ENCODE data around the gene ATRN. TPM values are rescaled to one million over a fixed set of nuclear protein-coding genes. Genes with fewer than 3 reads are reported as not detected.

The ATRN gene
- polyA plus RNA-seq, 1 donor from 2014 or later, result 27.5 TPM

GRCh38 chr20:3660262-3661059, 189.6 kb downstream of the ATRN start:
- no peaks in the 10 kb centered on the region for H4K20me1 ChIP-seq (ENCODE audit: insufficient read depth)
- H3K9me3 ChIP-seq (ENCODE audit: low read length), result no peaks in the 10 kb centered on the region
- H3K27ac ChIP-seq (ENCODE audit: low read length), result no peak overlapping the region
- H3K36me3 ChIP-seq (ENCODE audit: insufficient read depth, low read length), result no peaks in the 10 kb centered on the region
- no peak overlapping the region for H3K4me2 ChIP-seq (ENCODE audit: low read length)
- TF ChIP-seq TAF1 (IDR thresholded peaks at IDR 0.05; ENCODE audit: low read depth) (no peak), CTCF (IDR thresholded peaks at IDR 0.05; ENCODE audit: poor library complexity, severe bottlenecking) (no peak), POLR2AphosphoS5 (IDR thresholded peaks at IDR 0.05) (no peak), MXI1 (conservative IDR thresholded peaks at IDR 0.05; ENCODE audit: poor library complexity, severe bottlenecking) (no peak)
- H3K9ac ChIP-seq (ENCODE audit: low read length), result no peak overlapping the region
- H2AFZ ChIP-seq (ENCODE audit: low read depth, low read length), result no peak overlapping the region
- H3K4me3 ChIP-seq (ENCODE audit: low read length), result no peak overlapping the region
- H3K27me3 ChIP-seq (ENCODE audit: insufficient read depth, low read depth, low read length), result no peaks in the 10 kb centered on the region
- no peaks in the 10 kb centered on the region for H3F3A ChIP-seq (ENCODE audit: insufficient read depth, low read length, poor library complexity, severe bottlenecking)
- no peaks in the 10 kb centered on the region for H3K9me2 ChIP-seq (ENCODE audit: insufficient read depth, low read length)
- H3K79me2 ChIP-seq (replicated peaks; ENCODE audit: insufficient read depth, low read length), result no peaks in the 10 kb centered on the region

GRCh38 chr20:3661060-3661813, 190.4 kb downstream of the ATRN start:
- H3K4me3 ChIP-seq (ENCODE audit: low read length), result no peak overlapping the region

More at GRCh38 chr20:3661060-3661813, 190.4 kb downstream of the ATRN start:
- H3K4me2 ChIP-seq (ENCODE audit: low read length), result no peak overlapping the region
- H3K27ac ChIP-seq (ENCODE audit: low read length), result no peak overlapping the region
- H3K79me2 ChIP-seq (replicated peaks; ENCODE audit: insufficient read depth, low read length), result no peaks in the 10 kb centered on the region
- H3K9me3 ChIP-seq (ENCODE audit: low read length), result no peaks in the 10 kb centered on the region
- H3K9ac ChIP-seq (ENCODE audit: low read length), result no peak overlapping the region
- no peaks in the 10 kb centered on the region for H3F3A ChIP-seq (ENCODE audit: insufficient read depth, low read length, poor library complexity, severe bottlenecking)
- no peaks in the 10 kb centered on the region for H3K36me3 ChIP-seq (ENCODE audit: insufficient read depth, low read length)
- H3K9me2 ChIP-seq (ENCODE audit: insufficient read depth, low read length), result no peaks in the 10 kb centered on the region
- no peaks in the 10 kb centered on the region for H4K20me1 ChIP-seq (ENCODE audit: insufficient read depth)
- H3K27me3 ChIP-seq (ENCODE audit: insufficient read depth, low read depth, low read length), result no peaks in the 10 kb centered on the region
- H2AFZ ChIP-seq (ENCODE audit: low read depth, low read length), result no peak overlapping the region
- TF ChIP-seq TAF1 (IDR thresholded peaks at IDR 0.05; ENCODE audit: low read depth), result no peak
- no peak for TF ChIP-seq EZH2 (IDR thresholded peaks at IDR 0.05; ENCODE audit: borderline replicate concordance, insufficient read depth, low read length, poor library complexity, severe bottlenecking)
- TF ChIP-seq POLR2AphosphoS5 (IDR thresholded peaks at IDR 0.05), result no peak
- TF ChIP-seq MXI1 (conservative IDR thresholded peaks at IDR 0.05; ENCODE audit: poor library complexity, severe bottlenecking), result no peak
- no peak for TF ChIP-seq RAD21 (conservative IDR thresholded peaks at IDR 0.05)
- no peak for TF ChIP-seq CTCF (IDR thresholded peaks at IDR 0.05; ENCODE audit: poor library complexity, severe bottlenecking)
- no peak for TF ChIP-seq SMC3 (conservative IDR thresholded peaks at IDR 0.05; ENCODE audit: poor library complexity)
- TF ChIP-seq REST (IDR thresholded peaks at IDR 0.05; ENCODE audit: borderline replicate concordance), result no peak
